Neural crest cell (in vitro differentiated cells): ENCODE data around the gene KIAA1217. TPM values are rescaled to one million over a fixed set of nuclear protein-coding genes. Genes with fewer than 3 reads are reported as not detected.

Source experiments
- DNase-seq: peaks from one replicate; pipeline ENCODE4 v3.0.0; 2021; ENCODE audit warnings: low read depth, mixed read lengths, low spot score
- H3K27ac Mint-ChIP-seq: one replicate; pipeline ENCODE4 v1.8.0; 2021; ENCODE audit warnings: mild to moderate bottlenecking, mixed read lengths; ENCODE audit not compliant: unreplicated experiment
- H3K27me3 Mint-ChIP-seq: 2 replicates; pipeline ENCODE4 v1.8.0; 2021; ENCODE audit warnings: low read depth, mild to moderate bottlenecking, mixed read lengths
- H3K36me3 Mint-ChIP-seq: 2 replicates; pipeline ENCODE4 v1.8.0; 2021; ENCODE audit warnings: low read depth, mild to moderate bottlenecking, mixed read lengths
- H3K4me1 Mint-ChIP-seq: 2 replicates; pipeline ENCODE4 v1.8.0; 2021; ENCODE audit warnings: mixed read lengths
- H3K4me3 Mint-ChIP-seq: one replicate; pipeline ENCODE4 v1.8.0; 2021; ENCODE audit warnings: mild to moderate bottlenecking, mixed read lengths
- H3K9me3 Mint-ChIP-seq: 2 replicates; pipeline ENCODE4 v1.8.0; 2021; ENCODE audit warnings: mixed read lengths
- total RNA-seq: library from RNA; stranded (reverse); gene quantifications from 2 replicates; pipeline ENCODE4 v1.2.1, GENCODE V29; 2021
- TF ChIP-seq, protein P1 (sequence below): fragments of 200-600 bp; sonication (generic); conservative IDR thresholded peaks from 2 replicates; pipeline ENCODE4 v1.5.0; 2021; ENCODE audit warnings: antibody characterized with exemption, mild to moderate bottlenecking

Gene KIAA1217
- total RNA-seq, 1 donor from 2014 or later, result 10.5 TPM

DNA sequence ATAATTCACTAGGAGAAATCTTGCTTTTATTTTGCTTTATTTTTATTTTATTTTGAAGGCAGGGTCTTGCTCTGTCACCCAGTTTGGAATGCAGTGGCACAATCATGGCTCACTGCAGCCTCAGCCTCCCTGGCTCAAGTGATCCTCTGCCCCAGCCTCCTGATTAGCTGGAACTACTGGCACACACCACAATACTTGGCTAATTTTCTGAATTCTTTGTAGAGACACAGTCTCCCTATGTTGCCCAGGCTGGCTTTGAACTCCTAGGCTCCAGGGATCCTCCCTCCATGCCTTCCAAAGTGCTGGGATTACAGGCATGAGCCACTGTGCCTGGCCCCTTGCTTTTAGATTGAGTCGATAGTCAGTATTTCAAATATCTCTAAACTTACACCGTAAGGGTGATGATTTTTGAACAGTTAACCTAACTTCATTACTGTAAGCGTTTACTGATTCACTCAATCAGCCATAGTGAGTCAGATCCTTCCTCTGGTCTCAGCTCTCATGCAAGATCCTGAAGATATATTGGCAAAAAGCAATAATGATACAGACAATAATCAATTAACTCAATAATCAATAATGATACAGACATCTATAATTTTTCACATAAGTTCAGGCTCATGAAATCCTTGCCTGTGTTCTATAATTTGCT lies 239.5 kb downstream of the KIAA1217 start:
- Mint-ChIP-seq H3K27ac (no peak overlapping the region), H3K4me3 (no peak overlapping the region), H3K27me3 (no peaks in the 10 kb centered on the region), H3K9me3 (no peaks in the 10 kb centered on the region), H3K4me1 (no peaks in the 10 kb centered on the region), H3K36me3 (no peaks in the 10 kb centered on the region)
- DNase-seq, result no peak
- TF ChIP-seq, protein P1, sequence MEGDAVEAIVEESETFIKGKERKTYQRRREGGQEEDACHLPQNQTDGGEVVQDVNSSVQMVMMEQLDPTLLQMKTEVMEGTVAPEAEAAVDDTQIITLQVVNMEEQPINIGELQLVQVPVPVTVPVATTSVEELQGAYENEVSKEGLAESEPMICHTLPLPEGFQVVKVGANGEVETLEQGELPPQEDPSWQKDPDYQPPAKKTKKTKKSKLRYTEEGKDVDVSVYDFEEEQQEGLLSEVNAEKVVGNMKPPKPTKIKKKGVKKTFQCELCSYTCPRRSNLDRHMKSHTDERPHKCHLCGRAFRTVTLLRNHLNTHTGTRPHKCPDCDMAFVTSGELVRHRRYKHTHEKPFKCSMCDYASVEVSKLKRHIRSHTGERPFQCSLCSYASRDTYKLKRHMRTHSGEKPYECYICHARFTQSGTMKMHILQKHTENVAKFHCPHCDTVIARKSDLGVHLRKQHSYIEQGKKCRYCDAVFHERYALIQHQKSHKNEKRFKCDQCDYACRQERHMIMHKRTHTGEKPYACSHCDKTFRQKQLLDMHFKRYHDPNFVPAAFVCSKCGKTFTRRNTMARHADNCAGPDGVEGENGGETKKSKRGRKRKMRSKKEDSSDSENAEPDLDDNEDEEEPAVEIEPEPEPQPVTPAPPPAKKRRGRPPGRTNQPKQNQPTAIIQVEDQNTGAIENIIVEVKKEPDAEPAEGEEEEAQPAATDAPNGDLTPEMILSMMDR, result no peak

DNA sequence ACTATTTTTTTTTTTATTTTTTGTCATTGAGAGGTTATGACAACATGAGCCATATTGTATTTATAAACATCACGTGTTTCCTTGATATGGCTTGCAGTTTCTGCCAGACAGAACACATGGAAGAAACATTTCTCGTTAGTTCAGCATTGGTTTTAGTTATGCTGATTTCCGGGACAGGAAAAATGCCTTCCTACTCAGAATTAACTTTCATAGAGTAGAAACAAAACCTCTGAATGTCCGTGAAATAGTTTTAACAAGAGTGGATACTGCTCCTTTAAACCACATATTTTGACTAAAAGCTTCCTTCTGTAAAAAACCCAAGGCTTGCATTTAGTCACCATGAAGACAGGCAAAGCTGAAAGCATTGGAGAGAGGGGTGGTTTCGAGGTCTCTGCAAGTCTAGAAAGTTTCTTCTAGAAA lies 240.4 kb downstream of the KIAA1217 start:
- no peaks in the 10 kb centered on the region for H3K9me3 Mint-ChIP-seq

DNA sequence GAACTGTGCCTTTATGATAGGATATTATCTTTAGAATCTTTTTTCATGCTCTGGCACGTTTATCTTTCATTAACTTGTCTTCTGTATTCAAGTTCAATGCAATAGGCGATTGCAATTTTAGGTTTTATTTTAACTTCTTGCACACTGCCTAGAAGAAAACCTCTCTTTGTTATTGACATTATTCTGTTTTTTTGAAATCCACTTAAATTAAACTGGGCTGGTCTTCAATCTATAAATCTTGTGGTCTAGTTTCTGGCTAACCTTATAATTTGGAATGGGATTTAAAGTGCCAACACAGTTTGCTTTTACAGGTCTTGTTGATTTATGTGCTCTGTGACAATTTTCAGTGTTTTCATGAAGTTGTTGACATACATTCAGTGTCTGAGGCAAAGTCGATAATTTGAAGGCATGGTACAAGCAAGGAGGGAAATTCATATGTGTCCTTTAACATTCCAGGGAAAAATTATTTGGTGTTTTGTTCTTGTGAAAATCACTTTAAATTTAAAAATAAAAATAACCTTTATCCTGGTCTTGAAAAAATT lies 240.9 kb downstream of the KIAA1217 start:
- Mint-ChIP-seq H3K27me3 (no peaks in the 10 kb centered on the region), H3K4me3 (no peak overlapping the region), H3K9me3 (no peaks in the 10 kb centered on the region), H3K36me3 (no peaks in the 10 kb centered on the region), H3K27ac (no peak overlapping the region), H3K4me1 (peaks cover 4% of the 10 kb centered on the region)
- TF ChIP-seq, protein P1, result no peak
- DNase-seq, result no peak

More for the DNA sequence above, 240.4 kb downstream of the KIAA1217 start:
- H3K27me3 Mint-ChIP-seq, result no peaks in the 10 kb centered on the region
- peaks cover 3% of the 10 kb centered on the region for H3K4me1 Mint-ChIP-seq
- TF ChIP-seq, protein P1, result no peak
- H3K36me3 Mint-ChIP-seq, result no peaks in the 10 kb centered on the region
- no peak overlapping the region for H3K27ac Mint-ChIP-seq
- no peak overlapping the region for H3K4me3 Mint-ChIP-seq
- DNase-seq, result no peak

DNA sequence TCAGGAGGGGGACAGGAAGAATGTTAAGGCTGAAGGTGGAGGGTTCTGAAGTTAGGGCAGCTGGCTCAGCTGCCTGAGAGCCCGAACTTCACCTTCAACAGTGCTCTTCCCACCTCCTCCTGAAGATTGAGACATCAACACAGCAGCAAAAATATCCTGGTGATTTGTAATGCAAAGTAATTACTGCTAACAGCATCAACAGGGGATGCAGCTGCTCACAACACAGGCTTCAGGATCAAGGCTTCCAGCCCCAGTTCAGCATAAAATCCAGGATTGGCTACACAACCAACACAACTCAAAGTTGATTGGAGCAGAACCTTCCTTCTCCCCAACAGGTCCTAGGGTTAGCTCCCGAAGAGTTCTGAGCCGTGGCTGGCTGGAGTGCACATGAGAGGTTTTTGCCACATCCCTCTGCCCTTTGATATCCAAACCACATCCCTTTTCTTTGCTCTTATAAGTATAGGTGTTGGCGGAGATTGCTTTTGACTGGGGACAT lies 242.4 kb downstream of the KIAA1217 start:
- DNase-seq, result no peak
- TF ChIP-seq, protein P1, result no peak
- Mint-ChIP-seq H3K27me3 (no peaks in the 10 kb centered on the region), H3K36me3 (no peaks in the 10 kb centered on the region), H3K4me3 (no peak overlapping the region), H3K4me1 (peaks cover 4% of the 10 kb centered on the region), H3K27ac (no peak overlapping the region), H3K9me3 (no peaks in the 10 kb centered on the region)

DNA sequence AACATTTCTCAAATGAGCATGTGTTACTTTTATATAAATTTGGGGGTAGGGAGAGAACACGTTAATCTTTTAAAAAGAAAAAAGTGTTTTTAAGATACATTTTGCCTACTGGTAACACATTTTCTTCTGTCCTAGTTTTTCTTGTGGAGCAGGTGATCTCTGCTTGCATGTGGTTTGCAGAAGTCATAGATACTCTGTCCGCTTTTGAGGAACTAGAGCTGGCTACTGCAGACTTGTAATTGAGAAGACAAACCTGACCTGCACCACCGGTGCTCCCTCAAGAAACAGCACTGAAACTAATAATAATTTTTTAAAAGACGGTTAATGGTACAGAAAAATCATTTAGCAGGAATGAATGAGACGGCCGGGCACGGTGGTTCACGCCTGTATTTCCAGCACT lies 243.1 kb downstream of the KIAA1217 start:
- Mint-ChIP-seq H3K27me3 (no peaks in the 10 kb centered on the region), H3K4me1 (peaks cover 4% of the 10 kb centered on the region), H3K4me3 (no peak overlapping the region), H3K9me3 (no peaks in the 10 kb centered on the region), H3K36me3 (no peaks in the 10 kb centered on the region), H3K27ac (no peak overlapping the region)
- TF ChIP-seq, protein P1, result no peak
- DNase-seq, result no peak
